WTC11 (cell line): ENCODE results near the gene ZFP69B. TPM values are rescaled to one million over a fixed set of nuclear protein-coding genes. Genes with fewer than 3 reads are reported as not detected.

Experiments
- ATAC-seq: fragments of 200-7000 bp; cut with Tn5 transposase; 2 replicates; pipeline ENCODE4 v1.10.0; 2021; ENCODE audit warnings: mild to moderate bottlenecking, moderate library complexity
- CTCF ChIA-PET: fragments of 300-600 bp; sonication (Branson Sonifier 250); formaldehyde crosslinking; loops from one replicate; lab custom pipeline; 2021; ENCODE audit warnings: antibody characterized with exemption; lab: Charles Lee
- POLR2A ChIA-PET: fragments of 350-600 bp; sonication (Branson Sonifier 250); formaldehyde crosslinking; loops from one replicate; lab custom pipeline; 2021; ENCODE audit warnings: antibody characterized with exemption; lab: Charles Lee
- DNase-seq: peaks from one replicate; pipeline ENCODE4 v3.0.0; 2021; ENCODE audit warnings: low spot score
- H3K27ac Mint-ChIP-seq: 2 replicates; pipeline ENCODE4 v1.8.0; 2021; ENCODE audit warnings: mixed read lengths
- H3K27me3 Mint-ChIP-seq: 2 replicates; pipeline ENCODE4 v1.8.0; 2021; ENCODE audit warnings: low read depth, mild to moderate bottlenecking, moderate library complexity, mixed read lengths
- H3K36me3 Mint-ChIP-seq: 2 replicates; pipeline ENCODE4 v1.8.0; 2021; ENCODE audit warnings: mixed read lengths
- H3K4me1 Mint-ChIP-seq: 2 replicates; pipeline ENCODE4 v1.8.0; 2022; ENCODE audit warnings: mixed read lengths
- H3K4me3 Mint-ChIP-seq: 2 replicates; pipeline ENCODE4 v1.8.0; 2021; ENCODE audit warnings: mild to moderate bottlenecking, moderate library complexity, mixed read lengths
- H3K9me3 Mint-ChIP-seq: 2 replicates; pipeline ENCODE4 v1.8.0; 2021; ENCODE audit warnings: mixed read lengths
- CREB1 ChIP-seq: sonication (generic); formaldehyde crosslinking; IDR thresholded peaks from 2 replicates; pipeline ENCODE4 v1.8.0; 2023; ENCODE audit warnings: mild to moderate bottlenecking, missing genetic modification reagents
- CREM ChIP-seq: sonication (generic); formaldehyde crosslinking; IDR thresholded peaks from 2 replicates; pipeline ENCODE4 v1.8.1; 2022; ENCODE audit warnings: mild to moderate bottlenecking, missing genetic modification reagents, moderate library complexity
- ESRRA ChIP-seq: sonication (generic); formaldehyde crosslinking; IDR thresholded peaks from 2 replicates; pipeline ENCODE4 v1.8.1; 2022; ENCODE audit warnings: mild to moderate bottlenecking, missing genetic modification reagents, borderline replicate concordance
- ETV6 ChIP-seq: sonication (generic); formaldehyde crosslinking; IDR thresholded peaks from 2 replicates; pipeline ENCODE4 v1.8.1; 2022; ENCODE audit warnings: mild to moderate bottlenecking, missing genetic modification reagents
- FOXJ3 ChIP-seq: sonication (generic); formaldehyde crosslinking; IDR thresholded peaks from 2 replicates; pipeline ENCODE4 v1.9.0; 2021; ENCODE audit warnings: missing genetic modification reagents, mild to moderate bottlenecking, borderline replicate concordance
- FOXP1 ChIP-seq: sonication (generic); formaldehyde crosslinking; IDR thresholded peaks from 2 replicates; pipeline ENCODE4 v1.8.0; 2022; ENCODE audit warnings: missing genetic modification reagents, mild to moderate bottlenecking, moderate library complexity, borderline replicate concordance
- GABPB1 ChIP-seq: sonication (generic); formaldehyde crosslinking; IDR thresholded peaks from 2 replicates; pipeline ENCODE4 v1.8.1; 2023; ENCODE audit warnings: mild to moderate bottlenecking, missing genetic modification reagents
- JAZF1 ChIP-seq: fragments of 250-450 bp; sonication (Bioruptor Pico); IDR thresholded peaks from 2 replicates; pipeline ENCODE4 v1.9.0; 2021; ENCODE audit warnings: moderate library complexity, mild to moderate bottlenecking, inconsistent platforms
- MYBL2 ChIP-seq: sonication (generic); formaldehyde crosslinking; IDR thresholded peaks from 2 replicates; pipeline ENCODE4 v1.8.1; 2023; ENCODE audit warnings: mild to moderate bottlenecking, moderate library complexity, missing genetic modification reagents
- NFE2L1 ChIP-seq: sonication (generic); formaldehyde crosslinking; IDR thresholded peaks from 2 replicates; pipeline ENCODE4 v1.8.1; 2023; ENCODE audit warnings: missing genetic modification reagents
- PRRX2 ChIP-seq: fragments of 250-450 bp; sonication (Bioruptor Pico); IDR thresholded peaks from 2 replicates; pipeline ENCODE4 v1.8.0; 2021; ENCODE audit warnings: mild to moderate bottlenecking
- RELA ChIP-seq: sonication (generic); formaldehyde crosslinking; IDR thresholded peaks from 2 replicates; pipeline ENCODE4 v1.8.1; 2022; ENCODE audit warnings: missing genetic modification reagents, mild to moderate bottlenecking, borderline replicate concordance
- TEAD1 ChIP-seq: sonication (generic); formaldehyde crosslinking; IDR thresholded peaks from 2 replicates; pipeline ENCODE4 v1.8.0; 2022; ENCODE audit warnings: mild to moderate bottlenecking, missing genetic modification reagents
- ZNF121 ChIP-seq: sonication (generic); formaldehyde crosslinking; IDR thresholded peaks from 2 replicates; pipeline ENCODE4 v1.8.0; 2023; ENCODE audit warnings: missing genetic modification reagents
- ZNF219 ChIP-seq: sonication (generic); formaldehyde crosslinking; IDR thresholded peaks from 2 replicates; pipeline ENCODE4 v1.8.0; 2023; ENCODE audit warnings: missing genetic modification reagents, mild to moderate bottlenecking, borderline replicate concordance
- ZNF423 ChIP-seq: fragments of 250-450 bp; sonication (Bioruptor Pico); IDR thresholded peaks from 2 replicates; pipeline ENCODE4 v2.1.2; 2022; ENCODE audit warnings: mild to moderate bottlenecking, moderate library complexity
- total RNA-seq: library from RNA; stranded (reverse); gene quantifications from 3 replicates; pipeline ENCODE4 v1.2.3, GENCODE V29; 2021
- TF ChIP-seq, protein P1 (sequence below): fragments of 250-450 bp; sonication (Bioruptor Pico); IDR thresholded peaks from 2 replicates; pipeline ENCODE4 v1.9.0; 2021; ENCODE audit warnings: moderate library complexity, mild to moderate bottlenecking, inconsistent platforms, borderline replicate concordance
- TF ChIP-seq, protein P2 (sequence below): fragments of 250-450 bp; sonication (Bioruptor Pico); IDR thresholded peaks from 2 replicates; pipeline ENCODE4 v1.9.0; 2021; ENCODE audit warnings: mild to moderate bottlenecking
- TF ChIP-seq, protein P3 (sequence below): sonication (generic); formaldehyde crosslinking; IDR thresholded peaks from 2 replicates; pipeline ENCODE4 v1.8.1; 2023; ENCODE audit warnings: mild to moderate bottlenecking, missing genetic modification reagents

Gene ZFP69B
- total RNA-seq, 1 experiment from 2014 or later, result 8.2 TPM

DNA sequence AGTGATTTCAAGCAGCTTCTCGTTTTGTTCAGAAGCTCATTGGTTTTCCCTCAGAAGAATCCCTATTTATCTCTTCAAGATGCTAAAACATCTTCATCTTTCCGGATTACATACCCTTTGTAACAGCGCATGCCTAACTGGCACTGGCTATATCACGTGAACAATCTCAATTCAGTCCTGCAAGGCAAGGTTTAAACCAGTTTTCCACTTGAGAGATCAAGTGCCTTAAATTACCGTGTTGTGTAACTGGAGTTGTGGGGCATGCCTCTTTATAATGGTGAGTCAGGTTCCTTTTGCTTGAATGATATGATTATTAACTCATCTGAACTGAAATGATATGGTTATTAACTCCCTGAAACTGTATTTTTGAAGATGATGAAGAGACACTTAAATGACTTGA lies 11.0 kb upstream of the ZFP69B start (continued):
- TF ChIP-seq TEAD1 (CRISPR knock-in tag), result no peak
- TF ChIP-seq, all 79 proteins: peak for 0

DNA sequence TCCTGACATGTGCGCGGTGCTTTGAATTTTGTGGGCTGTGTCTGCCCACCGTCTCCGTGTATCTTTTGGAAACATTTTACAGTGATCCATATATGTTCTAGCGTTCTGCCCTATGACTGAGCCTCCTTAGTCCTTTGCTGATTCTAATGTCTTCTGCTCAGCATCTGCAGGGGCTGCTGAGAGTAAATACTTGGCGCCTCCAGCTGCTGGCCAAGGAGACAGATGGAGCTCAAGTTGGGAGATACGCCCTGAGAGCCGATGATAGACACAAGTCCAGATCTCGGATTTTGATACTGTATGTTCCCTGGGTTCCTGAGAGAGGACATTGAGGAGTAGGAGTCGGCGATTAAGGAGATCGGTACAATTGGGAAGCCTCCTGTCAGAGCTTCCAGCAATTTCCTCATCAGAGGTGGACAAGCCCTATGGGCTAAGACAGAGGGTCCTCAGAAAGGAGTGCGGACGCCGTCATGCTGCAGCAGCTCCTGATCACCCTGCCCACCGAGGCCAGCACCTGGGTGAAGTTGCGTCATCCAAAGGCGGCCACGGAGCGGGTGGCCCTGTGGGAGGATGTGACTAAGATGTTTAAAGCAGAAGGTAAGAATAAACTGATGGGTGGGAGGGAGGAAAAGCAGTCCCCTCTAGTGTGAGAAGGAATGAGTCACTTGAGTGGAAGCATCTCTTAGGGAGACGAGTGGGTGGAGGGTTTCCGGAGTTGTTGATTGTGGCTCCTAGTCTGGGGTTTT lies 390 bp downstream of the ZFP69B start:
- Mint-ChIP-seq H3K9me3 (peaks cover 39% of the 10 kb centered on the region), H3K27me3 (peaks cover 2% of the 10 kb centered on the region), H3K4me3 (peak overlapping the region; percentile 81), H3K27ac (peak overlapping the region; percentile 66), H3K36me3 (peaks cover 24% of the 10 kb centered on the region), H3K4me1 (peaks cover 22% of the 10 kb centered on the region)
- ATAC-seq (peak; percentile 12), DNase-seq (no peak)
- ChIA-PET POLR2A (interaction anchor here (0.6 to 0.7 kb wide), 2 partner anchors 11 to 46 kb away, joined by 3 read pairs; no protein-coding TSS in a partner anchor), CTCF (interaction anchor here (0.5 to 2.0 kb wide), 9 partner anchors 12 to 307 kb away, joined by 3 to 28 read pairs (median 5); partner anchors contain the start of gene ZNF684)
- TF ChIP-seq ZNF219 (no peak), GABPB1 (peak; percentile 98), CREB1 (CRISPR knock-in tag) (no peak), NFE2L1 (no peak), ZNF121 (CRISPR knock-in tag) (no peak), ESRRA (CRISPR knock-in tag) (no peak), PRRX2 (CRISPR knock-in tag) (no peak), ETV6 (no peak)

DNA sequence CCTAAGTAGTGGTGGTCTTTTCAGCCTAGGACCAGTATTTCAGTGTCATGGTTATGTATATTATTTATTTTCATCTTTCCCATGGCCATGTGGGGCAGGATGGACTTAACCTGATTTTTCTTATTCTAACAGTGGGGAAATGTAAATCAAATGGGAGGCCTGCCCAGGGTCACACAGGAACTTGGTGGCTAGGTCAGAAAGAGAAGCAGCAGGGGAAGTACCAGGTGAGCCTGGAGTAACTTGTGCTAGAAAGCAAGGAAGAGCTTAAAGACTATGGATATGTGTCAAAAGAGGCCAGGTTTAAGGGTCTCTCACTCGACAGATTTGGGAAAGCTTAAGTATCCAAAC lies 936 bp downstream of the ZFP69B start:
- ChIA-PET CTCF (interaction anchor here (1.7 kb wide), 1 partner anchor 307 kb away, joined by 8 read pairs; no protein-coding TSS in a partner anchor), POLR2A (no interaction called here)
- DNase-seq (no peak), ATAC-seq (no peak)
- Mint-ChIP-seq H3K36me3 (peaks cover 30% of the 10 kb centered on the region), H3K4me1 (peaks cover 22% of the 10 kb centered on the region), H3K27me3 (no peaks in the 10 kb centered on the region; the same call in 1 of the 2 replicates), H3K9me3 (peaks cover 39% of the 10 kb centered on the region), H3K27ac (no peak overlapping the region), H3K4me3 (peak overlapping the region; percentile 81)
- TF ChIP-seq, protein P1, sequence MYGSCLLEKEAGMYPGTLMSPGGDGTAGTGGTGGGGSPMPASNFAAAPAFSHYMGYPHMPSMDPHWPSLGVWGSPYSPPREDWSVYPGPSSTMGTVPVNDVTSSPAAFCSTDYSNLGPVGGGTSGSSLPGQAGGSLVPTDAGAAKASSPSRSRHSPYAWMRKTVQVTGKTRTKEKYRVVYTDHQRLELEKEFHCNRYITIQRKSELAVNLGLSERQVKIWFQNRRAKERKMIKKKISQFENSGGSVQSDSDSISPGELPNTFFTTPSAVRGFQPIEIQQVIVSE, result no peak
- TF ChIP-seq FOXP1 (CRISPR knock-in tag) (no peak), MYBL2 (CRISPR knock-in tag) (no peak), RELA (CRISPR knock-in tag) (no peak), JAZF1 (CRISPR knock-in tag) (no peak), ZNF423 (CRISPR knock-in tag) (no peak), PRRX2 (CRISPR knock-in tag) (no peak), TEAD1 (CRISPR knock-in tag) (no peak), FOXJ3 (no peak), CREM (CRISPR knock-in tag) (no peak)
- TF ChIP-seq, protein P2, sequence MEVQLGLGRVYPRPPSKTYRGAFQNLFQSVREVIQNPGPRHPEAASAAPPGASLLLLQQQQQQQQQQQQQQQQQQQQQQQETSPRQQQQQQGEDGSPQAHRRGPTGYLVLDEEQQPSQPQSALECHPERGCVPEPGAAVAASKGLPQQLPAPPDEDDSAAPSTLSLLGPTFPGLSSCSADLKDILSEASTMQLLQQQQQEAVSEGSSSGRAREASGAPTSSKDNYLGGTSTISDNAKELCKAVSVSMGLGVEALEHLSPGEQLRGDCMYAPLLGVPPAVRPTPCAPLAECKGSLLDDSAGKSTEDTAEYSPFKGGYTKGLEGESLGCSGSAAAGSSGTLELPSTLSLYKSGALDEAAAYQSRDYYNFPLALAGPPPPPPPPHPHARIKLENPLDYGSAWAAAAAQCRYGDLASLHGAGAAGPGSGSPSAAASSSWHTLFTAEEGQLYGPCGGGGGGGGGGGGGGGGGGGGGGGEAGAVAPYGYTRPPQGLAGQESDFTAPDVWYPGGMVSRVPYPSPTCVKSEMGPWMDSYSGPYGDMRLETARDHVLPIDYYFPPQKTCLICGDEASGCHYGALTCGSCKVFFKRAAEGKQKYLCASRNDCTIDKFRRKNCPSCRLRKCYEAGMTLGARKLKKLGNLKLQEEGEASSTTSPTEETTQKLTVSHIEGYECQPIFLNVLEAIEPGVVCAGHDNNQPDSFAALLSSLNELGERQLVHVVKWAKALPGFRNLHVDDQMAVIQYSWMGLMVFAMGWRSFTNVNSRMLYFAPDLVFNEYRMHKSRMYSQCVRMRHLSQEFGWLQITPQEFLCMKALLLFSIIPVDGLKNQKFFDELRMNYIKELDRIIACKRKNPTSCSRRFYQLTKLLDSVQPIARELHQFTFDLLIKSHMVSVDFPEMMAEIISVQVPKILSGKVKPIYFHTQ (CRISPR knock-in tag), result no peak
- TF ChIP-seq, protein P3, sequence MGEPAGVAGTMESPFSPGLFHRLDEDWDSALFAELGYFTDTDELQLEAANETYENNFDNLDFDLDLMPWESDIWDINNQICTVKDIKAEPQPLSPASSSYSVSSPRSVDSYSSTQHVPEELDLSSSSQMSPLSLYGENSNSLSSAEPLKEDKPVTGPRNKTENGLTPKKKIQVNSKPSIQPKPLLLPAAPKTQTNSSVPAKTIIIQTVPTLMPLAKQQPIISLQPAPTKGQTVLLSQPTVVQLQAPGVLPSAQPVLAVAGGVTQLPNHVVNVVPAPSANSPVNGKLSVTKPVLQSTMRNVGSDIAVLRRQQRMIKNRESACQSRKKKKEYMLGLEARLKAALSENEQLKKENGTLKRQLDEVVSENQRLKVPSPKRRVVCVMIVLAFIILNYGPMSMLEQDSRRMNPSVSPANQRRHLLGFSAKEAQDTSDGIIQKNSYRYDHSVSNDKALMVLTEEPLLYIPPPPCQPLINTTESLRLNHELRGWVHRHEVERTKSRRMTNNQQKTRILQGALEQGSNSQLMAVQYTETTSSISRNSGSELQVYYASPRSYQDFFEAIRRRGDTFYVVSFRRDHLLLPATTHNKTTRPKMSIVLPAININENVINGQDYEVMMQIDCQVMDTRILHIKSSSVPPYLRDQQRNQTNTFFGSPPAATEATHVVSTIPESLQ, result no peak
